ENCODE data around the gene SLC6A2.
A peak's percentile ranks its signal among the peaks of the same experiment; 100 is the strongest.
"Not testable (repeated sequence)": the region's sequence is repeated elsewhere in the genome, so short reads cannot be mapped to it uniquely, and the experiment has no call there.

SLC6A2 gene

GRCh38 chr16:55655897-55656681 lies at the start of gene SLC6A2:
TSS of gene SLC6A2 (plus strand) at chr16:55655988. CDS start at chr16:55656695, 707 bp downstream.
- no peak within 1 kb of the TSS for H3K4me3 ChIP-seq (ENCODE audit: low read depth, low read length)
- TF ChIP-seq CTCF (conservative IDR thresholded peaks at IDR 0.05; ENCODE audit: low read depth, low read length) = no peak
- DNase-seq (ENCODE audit: low read depth) = no peak

GRCh38 chr16:55613613-55614335 lies 42.0 kb upstream of the SLC6A2 start:
- DNase-seq (ENCODE audit: low read depth) = no peak
- no peak for TF ChIP-seq CTCF (conservative IDR thresholded peaks at IDR 0.05; ENCODE audit: low read depth, low read length)
- H3K4me3 ChIP-seq (ENCODE audit: low read depth, low read length) = no peak overlapping the region

- no peak for DNase-seq (ENCODE audit: low read depth)
- no peak for TF ChIP-seq CTCF (conservative IDR thresholded peaks at IDR 0.05; ENCODE audit: low read depth, low read length)
- H3K4me3 ChIP-seq (ENCODE audit: low read depth, low read length) = no peak overlapping the region
Observed at GRCh38 chr16:55615071-55615470, 40.7 kb upstream of the SLC6A2 start.

- not testable (repeated sequence) for H3K4me3 ChIP-seq (ENCODE audit: low read depth, low read length); DNase-seq (ENCODE audit: low read depth)
Observed at GRCh38 chr16:55615670-55616069, 40.1 kb upstream of the SLC6A2 start.

GRCh38 chr16:55621771-55622170 lies 34.0 kb upstream of the SLC6A2 start:
- no peak for TF ChIP-seq CTCF (conservative IDR thresholded peaks at IDR 0.05; ENCODE audit: low read depth, low read length)
- DNase-seq (ENCODE audit: low read depth) = no peak
- no peak overlapping the region for H3K4me3 ChIP-seq (ENCODE audit: low read depth, low read length)

GRCh38 chr16:55622272-55622671 lies 33.5 kb upstream of the SLC6A2 start:
- no peak overlapping the region for H3K4me3 ChIP-seq (ENCODE audit: low read depth, low read length)
- DNase-seq (ENCODE audit: low read depth) = no peak
- TF ChIP-seq CTCF (conservative IDR thresholded peaks at IDR 0.05; ENCODE audit: low read depth, low read length) = no peak

- no peak overlapping the region for H3K4me3 ChIP-seq (ENCODE audit: low read depth, low read length)
- DNase-seq (ENCODE audit: low read depth) = no peak
- TF ChIP-seq CTCF (conservative IDR thresholded peaks at IDR 0.05; ENCODE audit: low read depth, low read length) = peak; percentile 3
Observed at GRCh38 chr16:55622930-55623561, 32.7 kb upstream of the SLC6A2 start.

Measured in choroid plexus epithelial cell (primary cell).